A673 (cell line): ENCODE data around the gene ATG7.

Experiments used
- EZH2 ChIP-seq: fragments of 200-600 bp; sonication (generic); IDR thresholded peaks from 2 replicates; pipeline ENCODE4 v1.6.1; 2017; ENCODE audit warnings: borderline replicate concordance, low read depth, mild to moderate bottlenecking, mixed read lengths, antibody characterized with exemption, low read length; ENCODE audit not compliant: poor library complexity, severe bottlenecking
- TF ChIP-seq, protein P1 (sequence below): fragments of 300-800, 200-600 bp; sonication (generic); conservative IDR thresholded peaks from 2 replicates; pipeline ENCODE4 v1.5.1; 2017; ENCODE audit warnings: low read depth, mild to moderate bottlenecking, antibody characterized with exemption, low read length, moderate library complexity, mixed read lengths

DNA sequence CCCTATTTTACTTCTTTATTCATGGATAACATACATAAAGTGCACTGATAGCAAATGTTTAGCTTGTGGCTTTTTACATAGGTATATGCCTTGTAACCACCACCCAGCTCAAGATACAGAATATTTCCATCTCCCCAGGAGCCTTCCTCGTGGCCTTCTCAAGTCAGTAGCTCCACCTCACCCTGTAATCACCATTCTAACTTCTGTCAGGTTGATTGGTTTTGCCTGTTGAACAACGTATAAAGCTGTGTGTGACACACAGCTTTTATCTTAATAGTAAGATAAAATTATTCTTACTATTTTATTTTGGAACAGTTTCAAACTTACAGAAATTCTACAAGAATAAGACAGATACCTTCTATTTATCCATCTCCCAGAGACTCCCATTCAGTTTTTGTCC is 13.3 kb downstream of the ATG7 start:
- TF ChIP-seq, protein P1, sequence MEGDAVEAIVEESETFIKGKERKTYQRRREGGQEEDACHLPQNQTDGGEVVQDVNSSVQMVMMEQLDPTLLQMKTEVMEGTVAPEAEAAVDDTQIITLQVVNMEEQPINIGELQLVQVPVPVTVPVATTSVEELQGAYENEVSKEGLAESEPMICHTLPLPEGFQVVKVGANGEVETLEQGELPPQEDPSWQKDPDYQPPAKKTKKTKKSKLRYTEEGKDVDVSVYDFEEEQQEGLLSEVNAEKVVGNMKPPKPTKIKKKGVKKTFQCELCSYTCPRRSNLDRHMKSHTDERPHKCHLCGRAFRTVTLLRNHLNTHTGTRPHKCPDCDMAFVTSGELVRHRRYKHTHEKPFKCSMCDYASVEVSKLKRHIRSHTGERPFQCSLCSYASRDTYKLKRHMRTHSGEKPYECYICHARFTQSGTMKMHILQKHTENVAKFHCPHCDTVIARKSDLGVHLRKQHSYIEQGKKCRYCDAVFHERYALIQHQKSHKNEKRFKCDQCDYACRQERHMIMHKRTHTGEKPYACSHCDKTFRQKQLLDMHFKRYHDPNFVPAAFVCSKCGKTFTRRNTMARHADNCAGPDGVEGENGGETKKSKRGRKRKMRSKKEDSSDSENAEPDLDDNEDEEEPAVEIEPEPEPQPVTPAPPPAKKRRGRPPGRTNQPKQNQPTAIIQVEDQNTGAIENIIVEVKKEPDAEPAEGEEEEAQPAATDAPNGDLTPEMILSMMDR, result no peak
- no peak for TF ChIP-seq EZH2
